ENCODE results near the gene ZNF578. TPM values are rescaled to one million over a fixed set of nuclear protein-coding genes. Genes with fewer than 3 reads are reported as not detected.
"Not testable (repeated sequence)": the region's sequence is repeated elsewhere in the genome, so short reads cannot be mapped to it uniquely, and the experiment has no call there.

Gene ZNF578
- total RNA-seq, 2 experiments from 2014 or later = 0.72 to 0.86 TPM

GRCh38 chr19:52444506-52444905 is 8.8 kb upstream of the ZNF578 start:
- Mint-ChIP-seq H3K9me3 (peaks cover 59% of the 10 kb centered on the region), H3K4me3 (no peak overlapping the region), H3K36me3 (ENCODE audit: low read depth) (peaks cover 14% of the 10 kb centered on the region), H3K4me1 (ENCODE audit: low read depth) (no peaks in the 10 kb centered on the region), H3K27ac (no peak overlapping the region), H3K27me3 (no peaks in the 10 kb centered on the region)
- no peak for DNase-seq
- ChIA-PET POLR2A (no interaction called here), CTCF (no interaction called here)
- TF ChIP-seq, protein P1, sequence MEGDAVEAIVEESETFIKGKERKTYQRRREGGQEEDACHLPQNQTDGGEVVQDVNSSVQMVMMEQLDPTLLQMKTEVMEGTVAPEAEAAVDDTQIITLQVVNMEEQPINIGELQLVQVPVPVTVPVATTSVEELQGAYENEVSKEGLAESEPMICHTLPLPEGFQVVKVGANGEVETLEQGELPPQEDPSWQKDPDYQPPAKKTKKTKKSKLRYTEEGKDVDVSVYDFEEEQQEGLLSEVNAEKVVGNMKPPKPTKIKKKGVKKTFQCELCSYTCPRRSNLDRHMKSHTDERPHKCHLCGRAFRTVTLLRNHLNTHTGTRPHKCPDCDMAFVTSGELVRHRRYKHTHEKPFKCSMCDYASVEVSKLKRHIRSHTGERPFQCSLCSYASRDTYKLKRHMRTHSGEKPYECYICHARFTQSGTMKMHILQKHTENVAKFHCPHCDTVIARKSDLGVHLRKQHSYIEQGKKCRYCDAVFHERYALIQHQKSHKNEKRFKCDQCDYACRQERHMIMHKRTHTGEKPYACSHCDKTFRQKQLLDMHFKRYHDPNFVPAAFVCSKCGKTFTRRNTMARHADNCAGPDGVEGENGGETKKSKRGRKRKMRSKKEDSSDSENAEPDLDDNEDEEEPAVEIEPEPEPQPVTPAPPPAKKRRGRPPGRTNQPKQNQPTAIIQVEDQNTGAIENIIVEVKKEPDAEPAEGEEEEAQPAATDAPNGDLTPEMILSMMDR (IDR thresholded peaks at IDR 0.05) = no peak
- intact Hi-C loops (cut with micrococcal nuclease) = no loop called here
- no peak for ATAC-seq

GRCh38 chr19:52451241-52451640 is 2.1 kb upstream of the ZNF578 start:
- no peak overlapping the region for H3K4me3 Mint-ChIP-seq
- intact Hi-C loops (cut with micrococcal nuclease) = no loop called here
- TF ChIP-seq, protein P1 (IDR thresholded peaks at IDR 0.05) = no peak
- peaks cover 16% of the 10 kb centered on the region for H3K4me1 Mint-ChIP-seq (ENCODE audit: low read depth)
- CTCF ChIA-PET = no interaction called here
- H3K27ac Mint-ChIP-seq = no peak overlapping the region
- peaks cover 60% of the 10 kb centered on the region for H3K9me3 Mint-ChIP-seq
- no peaks in the 10 kb centered on the region for H3K27me3 Mint-ChIP-seq
- no peak for ATAC-seq
- no peak for DNase-seq
- peaks cover 47% of the 10 kb centered on the region for H3K36me3 Mint-ChIP-seq (ENCODE audit: low read depth)
- POLR2A ChIA-PET = no interaction called here

GRCh38 chr19:52464798-52465470 is 11.6 kb downstream of the ZNF578 start:
- DNase-seq = no peak
- intact Hi-C loops (cut with micrococcal nuclease) = no loop called here
- Mint-ChIP-seq H3K27ac (no peak overlapping the region), H3K27me3 (no peaks in the 10 kb centered on the region), H3K4me3 (no peak overlapping the region), H3K9me3 (peaks cover 66% of the 10 kb centered on the region), H3K36me3 (ENCODE audit: low read depth) (peaks cover 64% of the 10 kb centered on the region), H3K4me1 (ENCODE audit: low read depth) (no peaks in the 10 kb centered on the region)
- ChIA-PET POLR2A (interaction anchor here (1.0 kb wide), 1 partner anchor 8 kb away, joined by 3 read pairs; no protein-coding TSS in a partner anchor), CTCF (no interaction called here)
- no peak for ATAC-seq
- TF ChIP-seq, protein P1 (IDR thresholded peaks at IDR 0.05) = no peak

DNA sequence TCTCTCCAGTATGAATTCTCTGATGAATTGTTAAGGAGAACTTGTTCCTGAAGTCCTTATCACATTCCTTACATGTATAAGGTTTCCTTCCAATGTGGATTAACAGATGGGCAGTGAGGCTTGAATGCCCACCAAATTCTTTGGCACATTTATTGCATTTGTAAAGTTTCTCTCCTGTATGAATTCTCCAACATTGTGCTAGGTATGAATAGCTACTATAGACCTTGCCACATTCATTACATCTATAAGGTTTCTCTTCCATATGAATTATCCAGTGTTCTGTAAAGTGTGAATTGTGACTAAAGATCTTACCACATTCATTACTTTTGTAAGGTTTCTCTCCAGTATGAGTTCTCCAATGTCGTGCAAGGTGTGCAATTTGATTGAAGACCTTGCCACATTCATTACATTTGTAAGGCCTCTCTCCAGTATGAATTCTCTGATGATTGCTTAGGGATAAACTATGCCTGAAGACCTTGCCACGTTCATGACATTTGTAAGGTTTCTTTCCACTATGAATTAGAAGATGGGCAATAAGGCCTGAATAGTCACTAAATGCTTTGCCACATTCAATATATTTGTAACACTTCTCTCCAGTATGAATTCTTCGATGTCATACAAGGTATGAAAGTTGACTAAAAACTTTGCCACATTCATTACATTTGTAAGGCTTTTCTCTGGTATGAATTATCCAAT is 20.4 kb downstream of the ZNF578 start:
- intact Hi-C loops (cut with micrococcal nuclease) = no loop called here
- no peak overlapping the region for H3K27ac Mint-ChIP-seq
- peaks cover 66% of the 10 kb centered on the region for H3K36me3 Mint-ChIP-seq (ENCODE audit: low read depth)
- no peak overlapping the region for H3K4me3 Mint-ChIP-seq
- H3K4me1 Mint-ChIP-seq (ENCODE audit: low read depth) = no peaks in the 10 kb centered on the region
- peaks cover 75% of the 10 kb centered on the region for H3K9me3 Mint-ChIP-seq
- ATAC-seq = no peak
- no peak for DNase-seq
- ChIA-PET CTCF (no interaction called here), POLR2A (no interaction called here)
- TF ChIP-seq, protein P1 (IDR thresholded peaks at IDR 0.05) = no peak
- H3K27me3 Mint-ChIP-seq = no peaks in the 10 kb centered on the region

- Mint-ChIP-seq H3K4me1 (ENCODE audit: low read depth) (no peaks in the 10 kb centered on the region), H3K27ac (no peak overlapping the region), H3K9me3 (peaks cover 72% of the 10 kb centered on the region), H3K36me3 (ENCODE audit: low read depth) (peaks cover 62% of the 10 kb centered on the region), H3K4me3 (no peak overlapping the region), H3K27me3 (no peaks in the 10 kb centered on the region)
- POLR2A ChIA-PET = no interaction called here
- ATAC-seq = no peak
- CTCF ChIA-PET = no interaction called here
- intact Hi-C loops (cut with micrococcal nuclease) = no loop called here
- DNase-seq = no peak
- TF ChIP-seq, protein P1 (IDR thresholded peaks at IDR 0.05) = no peak
These were observed 21.2 kb downstream of the ZNF578 start for GRCh38 chr19:52474351-52475127.

GRCh38 chr19:52484111-52484743 is 30.9 kb downstream of the ZNF578 start:
- H3K4me1 Mint-ChIP-seq (ENCODE audit: low read depth); intact Hi-C loops (cut with micrococcal nuclease): not testable (repeated sequence)
- peaks cover 41% of the 10 kb centered on the region for H3K9me3 Mint-ChIP-seq

GRCh38 chr19:52485064-52485463 is 31.7 kb downstream of the ZNF578 start:
- H3K27me3 Mint-ChIP-seq; intact Hi-C loops (cut with micrococcal nuclease); ATAC-seq; H3K27ac Mint-ChIP-seq; DNase-seq; POLR2A ChIA-PET; H3K4me3 Mint-ChIP-seq; CTCF ChIA-PET; H3K4me1 Mint-ChIP-seq (ENCODE audit: low read depth): not testable (repeated sequence)
- Mint-ChIP-seq H3K9me3 (peaks cover 45% of the 10 kb centered on the region), H3K36me3 (ENCODE audit: low read depth) (peaks cover 27% of the 10 kb centered on the region)

More at GRCh38 chr19:52484111-52484743, 30.9 kb downstream of the ZNF578 start:
- H3K36me3 Mint-ChIP-seq (ENCODE audit: low read depth) = peaks cover 28% of the 10 kb centered on the region
- CTCF ChIA-PET, ATAC-seq, DNase-seq, H3K27ac Mint-ChIP-seq, H3K27me3 Mint-ChIP-seq, H3K4me3 Mint-ChIP-seq, POLR2A ChIA-PET: not testable (repeated sequence)

All from activated CD8-positive, alpha-beta T cell treated with anti-CD3 and anti-CD28 coated beads for 36 hours (primary cell).